SW480 (cell line): Measurements from ENCODE around the gene CSNK1G1.
"Not testable (repeated sequence)": the region's sequence is repeated elsewhere in the genome, so short reads cannot be mapped to it uniquely, and the experiment has no call there.

Experiments
- DNase-seq: peaks from one replicate; pipeline ENCODE4 v3.0.0-alpha.2; 2016; ENCODE audit warnings: low spot score

Gene CSNK1G1

GRCh38 chr15:64355944-64356709 is at the start of gene CSNK1G1:
Gene CSNK1G1, minus strand, starts transcription at chr15:64356173. Its CDS starts 55,674 bp downstream, at chr15:64300499.
- DNase-seq: peak; percentile 97

GRCh38 chr15:64400583-64400982 is 44.6 kb upstream of the CSNK1G1 start:
- DNase-seq: no peak

GRCh38 chr15:64398575-64398974 is 42.6 kb upstream of the CSNK1G1 start:
- DNase-seq: no peak

GRCh38 chr15:64396789-64397188 is 40.8 kb upstream of the CSNK1G1 start:
- no peak for DNase-seq

- not testable (repeated sequence) for DNase-seq
These were observed 36.5 kb upstream of the CSNK1G1 start for GRCh38 chr15:64392471-64392870.

- DNase-seq: no peak
These were observed 33.1 kb upstream of the CSNK1G1 start for GRCh38 chr15:64389036-64389435.

GRCh38 chr15:64387562-64388168 is 31.7 kb upstream of the CSNK1G1 start, which contains the start of gene TRIP4:
Gene TRIP4, plus strand, starts transcription at chr15:64387836. Its CDS starts 28 bp downstream, at chr15:64387864.
- peak; percentile 98 for DNase-seq

- no peak for DNase-seq
These were observed 30.3 kb upstream of the CSNK1G1 start for GRCh38 chr15:64386291-64386690.

- no peak for DNase-seq
These were observed 27.8 kb upstream of the CSNK1G1 start for GRCh38 chr15:64383760-64384159.

- DNase-seq: peak; percentile 94
These were observed 25.2 kb upstream of the CSNK1G1 start, which contains the start of gene PCLAF for GRCh38 chr15:64381000-64381751. Gene PCLAF, minus strand, starts transcription at chr15:64381441. Its CDS starts 70 bp downstream, at chr15:64381371.

- not testable (repeated sequence) for DNase-seq
These were observed 24.3 kb upstream of the CSNK1G1 start for GRCh38 chr15:64380130-64380870.

- DNase-seq: no peak
These were observed 23.4 kb upstream of the CSNK1G1 start for GRCh38 chr15:64379216-64379960.

GRCh38 chr15:64373360-64373759 is 17.4 kb upstream of the CSNK1G1 start:
- DNase-seq: no peak

- DNase-seq: not testable (repeated sequence)
These were observed 15.4 kb upstream of the CSNK1G1 start for GRCh38 chr15:64371383-64371782.

- DNase-seq: no peak
These were observed 13.2 kb upstream of the CSNK1G1 start for GRCh38 chr15:64369078-64369607.

- no peak for DNase-seq
These were observed 5.3 kb upstream of the CSNK1G1 start for GRCh38 chr15:64361259-64361658.

- DNase-seq: no peak
These were observed 702 bp upstream of the CSNK1G1 start for GRCh38 chr15:64356710-64357040.

- peak; percentile 14 for DNase-seq
These were observed 527 bp downstream of the CSNK1G1 start for GRCh38 chr15:64355348-64355943.

GRCh38 chr15:64354688-64355344 is 1.2 kb downstream of the CSNK1G1 start:
- DNase-seq: no peak

- DNase-seq: no peak
These were observed 4.7 kb downstream of the CSNK1G1 start for GRCh38 chr15:64351265-64351664.
